DMS 273 (cell line): ENCODE data around the gene CELF2.

Experiments used
- DNase-seq: peaks from one replicate; lab custom pipeline; 2025; ENCODE audit not compliant: unreplicated experiment; lab: John Stamatoyannopoulos, UW

CELF2 gene

GRCh38 chr10:11367505-11367904 lies 349.8 kb downstream of the CELF2 start:
- DNase-seq = no peak

- DNase-seq = peak; percentile 1
These were observed 356.1 kb downstream of the CELF2 start for GRCh38 chr10:11373717-11374171.

GRCh38 chr10:11377267-11377666 lies 359.6 kb downstream of the CELF2 start:
- DNase-seq = no peak

GRCh38 chr10:11378835-11379234 lies 361.2 kb downstream of the CELF2 start:
- DNase-seq = no peak

GRCh38 chr10:11379771-11380170 lies 362.1 kb downstream of the CELF2 start:
- peak; percentile 18 for DNase-seq

GRCh38 chr10:11381023-11381422 lies 363.4 kb downstream of the CELF2 start:
- DNase-seq = no peak

GRCh38 chr10:11381511-11381910 lies 363.8 kb downstream of the CELF2 start:
- no peak for DNase-seq

GRCh38 chr10:11382187-11382586 lies 364.5 kb downstream of the CELF2 start:
- no peak for DNase-seq

GRCh38 chr10:11386044-11386443 lies 368.4 kb downstream of the CELF2 start:
- no peak for DNase-seq
